ENCODE results near the gene ABHD2. TPM values are rescaled to one million over a fixed set of nuclear protein-coding genes. Genes with fewer than 3 reads are reported as not detected.

ABHD2 gene
- total and polyA plus RNA-seq, 9 of the 15 experiments (the other 6 are each of a cell fraction or from before 2014, with no cell fraction given), result 16.9 to 99.8 (median 47.5) TPM

GRCh38 chr15:89125088-89125826 lies 37.0 kb downstream of the ABHD2 start (continued):
- TF ChIP-seq ZNF511 (CRISPR knock-in tag; IDR thresholded peaks at IDR 0.05), result no peak
- no peak for TF ChIP-seq RBFOX2 (IDR thresholded peaks at IDR 0.05; ENCODE audit: low read depth, low read length)
- no peak for TF ChIP-seq ZNF23 (CRISPR knock-in tag; IDR thresholded peaks at IDR 0.05)

GRCh38 chr15:89126009-89126408 lies 37.8 kb downstream of the ABHD2 start:
- Histone ChIP-seq H3K4me3 (no peak overlapping the region), H3K27me3 (ENCODE audit: control insufficient read depth in 2 of 2, insufficient read depth in 2 of 2, low read length in 2 of 2) (no peaks in the 10 kb centered on the region), H3K79me2 (ENCODE audit: control insufficient read depth, insufficient read depth, low read length) (0 out of 3 replicates have a peak, but pooled peaks cover 2% of the 10 kb centered on the region), H3K4me1 (replicated peaks in 1 of 2; ENCODE audit: control insufficient read depth in 2 of 2, insufficient read depth in 2 of 2, low read length in 2 of 2) (peaks cover 0 to 10% of the 10 kb centered on the region in 2 experiments; a peak in 1 of 5 replicates), H3K36me3 (ENCODE audit: control insufficient read depth, insufficient read depth, low read length) (peaks cover 88% of the 10 kb centered on the region), H3K9ac (ENCODE audit: insufficient read depth in 1 of 2, low read depth in 2 of 2, low read length in 2 of 2) (no peak overlapping the region), H3K9me1 (ENCODE audit: control insufficient read depth, insufficient read depth, low read length) (no peaks in the 10 kb centered on the region), H3K27ac (ENCODE audit: extremely low read depth, low read depth, low read length) (no peak overlapping the region), H3K9me3 (replicated peaks; ENCODE audit: control insufficient read depth, insufficient read depth, low read depth, low read length) (no peaks in the 10 kb centered on the region), H4K20me1 (replicated peaks; ENCODE audit: control insufficient read depth, insufficient read depth, low read length) (no peaks in the 10 kb centered on the region), H2AFZ (ENCODE audit: low read depth, low read length) (no peak overlapping the region), H3K4me2 (ENCODE audit: insufficient read depth, low read length) (no peak overlapping the region)
- DNase-seq (ENCODE audit: extremely low read depth in 1 of 4, low spot score in 3 of 4), result no peak
- no peak for ATAC-seq
- no TSS peak for BruUV-seq (replicated peaks)
- 85% methylated on average over 6 of the region's 6 CpGs for WGBS (ENCODE audit: insufficient coverage, low coverage, missing lambda C conversion rate)
- POLR2A ChIA-PET, result interaction anchor here (0.6 to 4.1 kb wide), 3 partner anchors 11 to 74 kb away, joined by 3 to 11 read pairs (median 4); no protein-coding TSS in a partner anchor
- intact Hi-C loops (cut with micrococcal nuclease), result no loop called here
- in situ Hi-C loops (cut with MboI), result loop anchor here (5.0 kb wide), 1 partner anchor 69 kb away; no protein-coding TSS in a partner anchor
- CTCF ChIA-PET (ENCODE audit: low intra/inter-chr PET ratio), result no interaction called here
- FAIRE-seq, result no peak
- TF ChIP-seq ZNF57 (CRISPR knock-in tag; IDR thresholded peaks at IDR 0.05) (no peak), ILK (tag; IDR thresholded peaks at IDR 0.05; ENCODE audit: borderline replicate concordance, low read depth) (no peak), GTF2A2 (tag; IDR thresholded peaks at IDR 0.05) (no peak), RBM17 (IDR thresholded peaks at IDR 0.05; ENCODE audit: borderline replicate concordance, low read depth, low read length) (no peak), ZBTB2 (IDR thresholded peaks at IDR 0.05) (no peak), ZHX1 (conservative IDR thresholded peaks at IDR 0.05; ENCODE audit: low read length) (no peak), ZNF280A (IDR thresholded peaks at IDR 0.05; ENCODE audit: low read depth, partially characterized antibody) (no peak), CBX3 (IDR thresholded peaks at IDR 0.05; ENCODE audit: borderline replicate concordance in 1 of 2, low read length in 2 of 2) (no peak), KDM5B (IDR thresholded peaks at IDR 0.05; ENCODE audit: insufficient replicate concordance, low read depth, low read length) (no peak)
